ENCODE measurements around the gene MRPS35.
"Not testable (repeated sequence)": the region's sequence is repeated elsewhere in the genome, so short reads cannot be mapped to it uniquely, and the experiment has no call there.

The MRPS35 gene

DNA sequence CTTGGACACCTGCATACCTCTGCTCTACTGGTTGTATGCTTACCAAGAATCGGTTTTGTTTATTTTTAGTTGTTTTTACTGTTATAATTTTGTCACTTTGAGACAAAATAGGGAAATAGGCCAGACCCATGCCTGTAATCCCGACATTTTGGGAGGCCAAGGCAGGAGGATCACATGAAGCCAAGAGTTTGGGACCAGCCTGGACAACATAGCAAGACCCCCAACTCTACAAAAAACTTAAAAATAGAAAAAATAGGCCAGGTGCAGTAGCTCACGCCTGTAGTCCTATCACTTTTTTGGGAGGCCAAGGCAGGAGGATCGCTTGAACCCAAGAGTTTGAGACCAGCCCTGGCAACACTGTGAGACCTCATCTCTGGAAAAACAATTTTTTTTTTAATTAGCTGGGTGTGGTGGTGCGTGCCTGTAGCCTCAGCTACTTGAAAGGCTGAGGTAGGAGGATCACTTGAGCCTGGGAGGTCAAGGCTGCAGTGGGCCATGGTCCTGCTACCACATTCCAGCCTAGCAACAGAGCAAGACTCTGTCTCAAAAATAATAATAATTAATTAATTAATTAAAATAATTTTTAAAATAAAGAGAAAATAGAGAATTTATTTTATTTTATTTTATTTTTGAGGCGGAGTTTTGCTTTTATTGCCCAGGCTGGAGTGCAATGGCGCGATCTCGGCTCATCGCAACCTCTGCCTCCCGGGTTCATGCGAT is 1.3 kb upstream of the MRPS35 start:
- DNase-seq: no peak

DNA sequence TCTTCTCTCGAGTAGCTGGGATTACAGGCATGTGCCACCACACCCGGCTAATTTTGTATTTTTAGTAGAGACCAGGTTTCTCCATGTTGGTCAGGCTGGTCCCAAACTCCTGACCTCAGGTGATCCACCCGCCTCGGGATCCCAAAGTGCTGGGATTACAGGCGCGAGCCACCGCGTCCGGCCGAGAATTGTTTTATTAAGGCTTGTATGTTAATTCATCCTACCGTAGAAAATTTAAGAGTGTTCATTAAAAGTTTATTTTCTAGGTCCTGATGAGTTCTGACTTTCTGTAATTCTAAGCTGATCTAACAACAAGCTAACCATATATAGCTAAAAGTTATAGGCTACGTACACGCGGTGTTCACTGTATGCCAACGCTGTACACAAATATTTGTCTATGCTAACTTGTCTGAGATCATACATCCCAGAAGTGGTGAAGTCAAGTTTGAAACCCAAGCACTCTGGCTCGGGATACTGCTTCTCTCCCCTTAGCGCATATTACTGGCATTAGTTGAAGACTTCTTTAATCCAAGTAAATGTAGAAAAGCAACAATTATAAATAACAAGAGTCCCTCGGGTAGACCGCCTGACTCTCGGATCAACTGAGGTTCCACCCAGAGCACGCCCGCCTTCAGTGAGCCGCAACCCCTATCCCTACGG is 570 bp upstream of the MRPS35 start:
- DNase-seq: no peak

DNA sequence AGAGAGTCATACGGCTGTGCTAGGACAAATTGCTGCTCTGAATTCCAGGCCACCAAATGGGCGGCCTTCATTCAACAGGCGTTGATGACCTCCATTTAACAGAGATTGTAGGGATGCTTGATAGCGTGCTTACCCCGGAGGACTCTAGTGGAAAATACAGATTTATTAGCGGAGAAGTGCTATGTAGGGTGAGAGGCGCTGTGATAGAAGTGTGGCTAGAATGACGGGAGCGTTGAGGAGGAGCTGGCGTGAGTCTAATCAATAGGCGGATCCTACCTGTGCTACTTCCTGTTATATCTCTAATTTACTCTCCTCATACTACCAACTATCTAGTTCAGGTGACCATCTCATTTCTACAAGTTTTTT is 668 bp downstream of the MRPS35 start:
- no peak for DNase-seq

DNA sequence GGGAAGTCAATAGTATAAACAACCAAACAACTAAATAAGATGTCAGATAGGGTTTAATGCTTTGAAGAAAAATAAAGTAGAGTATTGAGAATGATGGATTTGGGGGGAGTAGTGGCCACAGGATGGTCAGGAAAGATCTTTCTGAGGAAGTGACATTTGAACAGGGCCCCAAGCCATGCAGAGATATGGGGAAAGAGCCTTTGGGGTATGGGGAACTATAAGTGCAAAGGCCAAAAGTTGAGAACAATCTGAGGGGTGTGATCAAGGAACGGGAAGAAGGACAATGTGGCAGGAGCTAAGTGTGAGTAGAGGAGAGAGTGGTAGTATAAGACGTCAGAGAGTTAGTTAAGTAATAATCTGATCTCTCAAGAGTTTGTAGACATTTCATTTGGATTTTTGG is 1.3 kb downstream of the MRPS35 start:
- DNase-seq: no peak

- DNase-seq: no peak
Measured at GRCh38 chr12:27723212-27723611, 12.6 kb downstream of the MRPS35 start.

GRCh38 chr12:27730097-27730588 is 19.5 kb downstream of the MRPS35 start:
- no peak for DNase-seq

DNA sequence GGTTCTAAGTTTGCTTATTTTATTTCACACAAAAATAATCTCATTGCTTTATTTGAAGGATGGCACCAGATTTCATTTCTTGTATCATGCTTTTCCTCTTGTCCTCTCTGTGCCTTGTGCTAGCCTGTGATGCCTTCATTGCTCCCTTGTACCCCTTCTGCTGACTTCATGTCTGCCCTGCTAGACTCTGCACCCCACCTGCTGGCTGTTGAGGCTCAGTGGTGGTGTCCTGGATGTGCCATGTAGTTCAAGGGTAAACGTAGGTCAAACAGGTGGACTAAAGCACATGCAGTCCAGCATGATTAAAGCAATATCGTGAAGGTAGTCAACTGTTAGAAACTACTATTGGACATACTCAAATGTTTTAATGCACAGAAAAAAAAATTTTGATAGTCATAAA is 21.6 kb downstream of the MRPS35 start:
- no peak for DNase-seq

- DNase-seq: no peak
Measured at GRCh38 chr12:27733052-27733656, 22.5 kb downstream of the MRPS35 start.

- no peak for DNase-seq
Measured at GRCh38 chr12:27733791-27734190, 23.2 kb downstream of the MRPS35 start.

- DNase-seq: not testable (repeated sequence)
Measured at GRCh38 chr12:27734321-27734720, 23.7 kb downstream of the MRPS35 start.

- no peak for DNase-seq
Measured at GRCh38 chr12:27743601-27744000, 33.0 kb downstream of the MRPS35 start.

DNA sequence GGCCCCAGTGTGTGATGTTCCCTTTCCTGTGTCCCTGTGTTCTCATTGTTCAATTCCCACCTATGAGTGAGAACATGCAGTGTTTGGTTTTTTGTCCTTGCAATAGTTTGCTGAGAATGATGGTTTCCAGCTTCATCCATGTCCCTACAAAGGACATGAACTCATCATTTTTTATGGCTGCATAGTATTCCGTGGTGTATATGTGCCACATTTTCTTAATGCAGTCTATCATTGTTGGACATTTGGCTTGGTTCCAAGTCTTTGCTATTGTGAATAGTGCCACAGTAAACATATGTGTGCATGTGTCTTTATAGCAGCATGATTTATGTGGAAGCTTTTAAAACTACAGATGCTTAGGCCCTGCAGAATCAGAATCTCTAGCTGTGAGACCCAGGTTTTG is 35.1 kb downstream of the MRPS35 start:
- DNase-seq: not testable (repeated sequence)

- DNase-seq: no peak
Measured at GRCh38 chr12:27747111-27747820, 36.6 kb downstream of the MRPS35 start.

DNA sequence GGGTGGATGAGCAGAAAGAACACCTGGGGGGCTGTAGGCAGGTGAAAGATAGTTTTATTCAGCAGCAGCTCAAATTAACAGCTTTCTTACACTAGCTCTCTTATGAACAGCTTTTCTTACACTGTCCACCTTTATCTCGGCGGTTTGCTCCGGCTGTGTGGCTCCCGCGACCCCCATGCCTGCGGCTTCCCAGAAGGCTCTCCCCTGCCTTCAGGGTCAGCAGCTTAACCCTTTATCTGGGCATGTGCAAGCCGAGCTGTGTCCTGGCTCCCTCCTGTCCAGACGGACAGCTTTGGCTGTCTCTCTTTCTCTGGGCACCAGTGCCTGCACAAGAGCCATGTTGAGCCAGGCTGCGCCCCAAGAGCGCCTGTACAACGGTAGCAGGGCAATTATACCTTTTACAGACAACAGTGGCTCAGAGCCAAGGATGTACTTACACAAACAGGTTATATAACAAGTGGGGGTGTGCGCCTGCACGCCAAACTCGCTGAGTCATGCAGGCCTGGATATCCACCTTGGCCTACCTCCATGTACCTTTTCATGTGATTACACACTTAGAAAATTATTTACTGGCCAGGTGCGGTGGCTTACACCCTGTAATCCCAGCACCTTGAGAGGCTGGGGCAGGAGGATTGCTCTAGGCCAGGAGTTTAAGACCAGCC is 40.9 kb downstream of the MRPS35 start:
- DNase-seq: no peak

- no peak for DNase-seq
Measured at GRCh38 chr12:27754795-27755194, 44.2 kb downstream of the MRPS35 start.

- DNase-seq: no peak
Measured at GRCh38 chr12:27756670-27757195, 46.1 kb downstream of the MRPS35 start.

- no peak for DNase-seq
Measured at GRCh38 chr12:27762757-27763156, 52.1 kb downstream of the MRPS35 start.

DNA sequence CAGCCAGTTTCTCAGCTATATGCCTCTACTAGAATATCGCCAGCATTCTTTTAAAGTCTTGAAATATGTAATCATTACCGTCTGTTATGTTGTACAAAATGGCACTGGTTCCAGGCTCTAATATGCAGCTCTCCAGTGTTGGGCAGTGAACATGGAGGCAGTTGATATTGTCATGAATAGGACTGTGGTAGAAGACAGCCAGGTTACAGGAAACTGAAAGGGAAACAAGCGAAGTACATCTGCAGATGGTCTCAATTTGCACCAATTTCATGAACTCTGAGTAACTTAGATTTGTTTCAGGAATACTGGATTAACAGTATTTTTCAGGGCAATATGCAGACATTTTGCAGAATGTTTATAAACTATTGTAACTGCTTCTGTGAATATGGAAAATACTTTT is 56.0 kb downstream of the MRPS35 start:
- no peak for DNase-seq

DNA sequence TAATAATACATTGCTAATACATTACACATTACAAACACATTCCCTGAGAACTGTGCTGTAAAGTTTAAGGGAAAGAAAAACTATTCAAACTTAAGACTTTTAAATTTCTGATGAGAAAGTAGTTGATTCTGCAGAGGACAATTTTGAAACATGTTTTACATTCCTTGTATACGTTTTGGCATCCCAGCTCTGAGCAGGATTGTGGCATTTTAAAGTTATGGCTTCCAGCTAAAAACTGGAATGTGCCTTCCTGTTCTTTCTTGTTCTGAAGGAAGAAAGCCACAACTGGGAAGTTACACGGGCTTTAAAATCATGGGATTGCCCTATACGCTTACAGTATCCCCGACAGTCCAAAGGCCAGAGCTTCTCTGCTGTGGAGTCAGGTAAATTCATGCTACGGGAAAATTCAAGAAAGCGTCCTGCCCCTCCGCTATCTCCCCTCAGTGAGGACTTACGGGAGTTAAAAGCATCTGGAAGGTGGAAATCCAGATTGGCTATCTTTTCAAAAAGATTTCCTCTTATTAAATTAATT is 58.6 kb downstream of the MRPS35 start:
- no peak for DNase-seq

DNA sequence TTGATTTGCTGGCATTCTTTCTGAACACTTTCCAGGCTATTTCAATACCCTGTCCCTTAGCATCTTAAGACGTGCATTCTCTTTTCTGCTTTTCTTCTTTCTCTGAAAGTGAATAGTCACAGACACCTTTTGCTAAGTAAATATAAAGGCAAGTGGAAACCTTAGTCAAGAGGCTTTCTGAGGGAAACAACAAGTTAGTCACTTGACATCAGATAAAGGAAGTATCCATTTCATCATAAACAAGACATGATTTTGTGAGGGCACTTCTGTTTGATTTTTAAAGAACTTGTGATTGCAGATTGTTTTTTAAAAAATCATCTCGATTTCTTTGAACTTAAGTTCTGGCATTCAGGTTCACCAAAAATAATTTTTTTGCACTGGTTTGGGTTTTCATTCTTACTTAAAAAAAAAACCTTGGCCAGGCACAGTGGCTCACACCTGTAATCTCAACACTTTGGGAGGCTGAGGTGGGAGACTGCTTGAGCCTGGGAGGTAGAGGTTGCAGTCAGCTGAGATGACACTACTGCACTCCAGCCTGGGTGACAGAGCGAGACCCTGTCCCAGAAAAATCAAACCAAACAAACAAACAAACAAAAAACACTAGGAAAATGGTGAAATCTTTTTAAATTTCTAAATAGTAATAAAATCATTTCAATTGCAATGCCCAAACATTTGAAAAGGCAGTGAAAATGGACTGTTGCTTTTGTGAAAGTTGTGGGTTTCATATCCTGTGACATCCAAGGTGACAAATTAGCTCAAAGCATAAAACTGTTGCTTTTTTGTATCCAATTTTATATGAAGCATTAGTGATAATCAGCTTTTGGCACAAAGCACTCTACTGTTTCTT is 61.1 kb downstream of the MRPS35 start:
- DNase-seq: no peak

DNA sequence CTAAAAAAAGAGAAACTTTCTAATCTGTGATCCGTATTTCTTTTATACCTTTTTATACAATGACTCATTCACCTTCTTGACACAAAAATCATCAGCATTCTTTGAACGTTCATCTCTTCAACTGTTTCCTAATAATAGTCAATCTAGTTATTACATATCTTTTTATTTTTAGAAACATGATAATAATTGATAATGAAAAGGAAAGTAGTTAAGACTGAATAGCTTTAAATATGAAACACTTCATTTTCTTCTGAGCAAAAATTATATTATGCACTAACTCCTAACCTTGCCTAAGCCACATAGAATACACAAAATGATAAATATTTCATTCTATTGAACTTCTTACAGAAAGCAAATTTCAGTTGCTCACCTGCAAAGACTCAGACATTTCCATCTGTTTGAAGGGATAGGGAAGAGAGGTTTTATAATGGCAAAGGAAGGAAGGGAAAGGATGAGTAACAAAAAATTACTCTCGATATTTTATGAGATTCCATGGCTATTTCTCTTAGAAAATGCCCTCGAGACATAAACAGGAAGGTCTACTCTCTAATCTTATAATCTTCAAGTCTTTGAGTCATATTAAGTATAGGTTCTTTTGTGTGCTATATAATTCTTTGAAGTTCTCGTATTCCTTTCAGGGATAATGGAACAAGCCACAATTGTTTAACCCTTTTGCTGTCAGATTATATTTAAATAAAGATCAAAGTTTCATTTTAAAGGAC is 61.9 kb downstream of the MRPS35 start:
- no peak for DNase-seq

All from NCI-H1417 treated with DMSO at 0.1 percent for 48 hours (cell line).